ENCODE data around the gene DNM3.

GRCh38 chr1:171912509-171913175 is 71.3 kb downstream of the DNM3 start:
- TF ChIP-seq CTCF (IDR thresholded peaks at IDR 0.05), result no peak
- TF ChIP-seq POLR2A (IDR thresholded peaks at IDR 0.05), result no peak

All from adrenal gland (tissue), 5 donors.